Endothelial cell (in vitro differentiated cells): Measurements from ENCODE around the gene SLC2A9. TPM values are rescaled to one million over a fixed set of nuclear protein-coding genes. Genes with fewer than 3 reads are reported as not detected.
"Not testable (repeated sequence)": the region's sequence is repeated elsewhere in the genome, so short reads cannot be mapped to it uniquely, and the experiment has no call there.

Experiments used
- DNase-seq: peaks from one replicate; pipeline ENCODE4 v3.0.0; 2021; ENCODE audit warnings: low spot score
- H3K27ac Mint-ChIP-seq: one replicate; pipeline ENCODE4 v1.8.0; 2021; ENCODE audit warnings: mixed read lengths, inconsistent platforms; ENCODE audit not compliant: unreplicated experiment
- H3K27me3 Mint-ChIP-seq: one replicate; pipeline ENCODE4 v1.8.0; 2021; ENCODE audit warnings: mild to moderate bottlenecking, moderate library complexity, mixed read lengths, inconsistent platforms; ENCODE audit not compliant: unreplicated experiment
- H3K36me3 Mint-ChIP-seq: one replicate; pipeline ENCODE4 v1.8.0; 2021; ENCODE audit warnings: mild to moderate bottlenecking, low read depth, mixed read lengths, inconsistent platforms; ENCODE audit not compliant: unreplicated experiment
- H3K4me1 Mint-ChIP-seq: one replicate; pipeline ENCODE4 v1.8.0; 2021; ENCODE audit warnings: mild to moderate bottlenecking, mixed read lengths, inconsistent platforms; ENCODE audit not compliant: unreplicated experiment
- H3K4me3 Mint-ChIP-seq: one replicate; pipeline ENCODE4 v1.8.0; 2021; ENCODE audit warnings: mild to moderate bottlenecking, mixed read lengths, inconsistent platforms; ENCODE audit not compliant: unreplicated experiment
- H3K9me3 Mint-ChIP-seq: one replicate; pipeline ENCODE4 v1.8.0; 2021; ENCODE audit warnings: mixed read lengths, inconsistent platforms; ENCODE audit not compliant: unreplicated experiment
- CTCF ChIP-seq: fragments of 200-600 bp; sonication (generic); IDR thresholded peaks from one replicate; pipeline ENCODE4 v1.5.0; 2021; ENCODE audit warnings: antibody characterized with exemption; ENCODE audit not compliant: unreplicated experiment
- total RNA-seq: library from RNA; stranded (reverse); fragmentation: NEBNext Ultra II Directional; extraction: Animal tissue kit (Norgen Biotek cat#: 25700); gene quantifications from one replicate; pipeline ENCODE4 v1.2.1, GENCODE V29; 2021; ENCODE audit not compliant: unreplicated experiment

SLC2A9 gene
- total RNA-seq, 1 donor from 2014 or later = 0.72 TPM

- Mint-ChIP-seq H3K4me1 (no peaks in the 10 kb centered on the region), H3K36me3 (no peaks in the 10 kb centered on the region), H3K9me3 (no peaks in the 10 kb centered on the region), H3K4me3 (no peak overlapping the region), H3K27ac (no peak overlapping the region), H3K27me3 (no peaks in the 10 kb centered on the region)
- DNase-seq = no peak
- no peak for TF ChIP-seq CTCF
Observed at GRCh38 chr4:9812501-9813340, 208.6 kb downstream of the SLC2A9 start.

- H3K27ac Mint-ChIP-seq = no peak overlapping the region
- no peaks in the 10 kb centered on the region for H3K36me3 Mint-ChIP-seq
- DNase-seq = no peak
- H3K27me3 Mint-ChIP-seq = peaks cover 2% of the 10 kb centered on the region
- no peak for TF ChIP-seq CTCF
- no peaks in the 10 kb centered on the region for H3K4me1 Mint-ChIP-seq
- H3K4me3 Mint-ChIP-seq = no peak overlapping the region
- H3K9me3 Mint-ChIP-seq = peaks cover 5% of the 10 kb centered on the region
Observed at GRCh38 chr4:9811806-9812205, 209.5 kb downstream of the SLC2A9 start.

- Mint-ChIP-seq H3K9me3 (peaks cover 5% of the 10 kb centered on the region), H3K27me3 (peaks cover 2% of the 10 kb centered on the region), H3K4me1 (no peaks in the 10 kb centered on the region), H3K4me3 (no peak overlapping the region), H3K36me3 (no peaks in the 10 kb centered on the region), H3K27ac (no peak overlapping the region)
- DNase-seq = no peak
- TF ChIP-seq CTCF = no peak
Observed at GRCh38 chr4:9808077-9808476, 213.2 kb downstream of the SLC2A9 start.

- DNase-seq = no peak
- peaks cover 2% of the 10 kb centered on the region for H3K27me3 Mint-ChIP-seq
- no peak for TF ChIP-seq CTCF
- no peak overlapping the region for H3K27ac Mint-ChIP-seq
- H3K4me1 Mint-ChIP-seq = no peaks in the 10 kb centered on the region
- no peak overlapping the region for H3K4me3 Mint-ChIP-seq
- peaks cover 5% of the 10 kb centered on the region for H3K9me3 Mint-ChIP-seq
- no peaks in the 10 kb centered on the region for H3K36me3 Mint-ChIP-seq
Observed at GRCh38 chr4:9804918-9805317, 216.4 kb downstream of the SLC2A9 start.

GRCh38 chr4:9800848-9801247, 220.4 kb downstream of the SLC2A9 start:
- H3K27me3 Mint-ChIP-seq = peaks cover 2% of the 10 kb centered on the region
- no peak overlapping the region for H3K27ac Mint-ChIP-seq

GRCh38 chr4:9796641-9797040, 224.7 kb downstream of the SLC2A9 start:
- H3K4me1 Mint-ChIP-seq, H3K9me3 Mint-ChIP-seq, H3K4me3 Mint-ChIP-seq, DNase-seq, H3K27me3 Mint-ChIP-seq, H3K27ac Mint-ChIP-seq, H3K36me3 Mint-ChIP-seq: not testable (repeated sequence)

More at GRCh38 chr4:9800848-9801247, 220.4 kb downstream of the SLC2A9 start:
- TF ChIP-seq CTCF = no peak
- Mint-ChIP-seq H3K9me3 (no peaks in the 10 kb centered on the region), H3K4me1 (no peaks in the 10 kb centered on the region), H3K36me3 (no peaks in the 10 kb centered on the region), H3K4me3 (no peak overlapping the region)
- DNase-seq = no peak
